ENCODE measurements around the gene MRPL54. TPM values are rescaled to one million over a fixed set of nuclear protein-coding genes. Genes with fewer than 3 reads are reported as not detected.
A peak's percentile ranks its signal among the peaks of the same experiment; 100 is the strongest.

MRPL54 gene
- total and polyA plus RNA-seq, 12 donors: 61.4 to 124 (median 69.3) TPM

GRCh38 chr19:3801412-3802096, 39.1 kb downstream of the MRPL54 start:
- peak in 3 of 9 donors; percentile 12 to 29 (median 18) for TF ChIP-seq CTCF (IDR thresholded peaks at IDR 0.05)
- ATAC-seq (peak; percentile 38 to 91 (median 74)), DNase-seq (peak; percentile 43 to 46)
- peak overlapping the region in 3 of 10 donors; percentile 9 to 35 (median 12) for H3K27ac ChIP-seq
- H3K9me3 ChIP-seq: peaks cover 0 to 10% (median 3%) of the 10 kb centered on the region in 11 donors
- WGBS, 2 donors: 2 to 3% methylated on average over 46 of the region's 46 CpGs
- peak overlapping the region in 7 of 10 donors; percentile 24 to 47 (median 40) for H3K4me3 ChIP-seq
- H3K27me3 ChIP-seq: peaks cover 0 to 48% (median 41%) of the 10 kb centered on the region in 7 donors
- intact Hi-C loops (cut with DNase I): no loop called here
- peaks cover 0 to 20% (median 11%) of the 10 kb centered on the region in 9 donors for H3K4me1 ChIP-seq
- no peaks in the 10 kb centered on the region for H3K36me3 ChIP-seq

- DNase-seq: no peak
- no peak for TF ChIP-seq CTCF (IDR thresholded peaks at IDR 0.05)
- 78 to 83% methylated on average over 23 to 24 of the region's 24 CpGs for WGBS, 2 donors
- Histone ChIP-seq H3K27me3 (peaks cover 0 to 47% (median 41%) of the 10 kb centered on the region in 7 donors), H3K4me3 (no peak overlapping the region), H3K9me3 (no peaks in the 10 kb centered on the region), H3K36me3 (no peaks in the 10 kb centered on the region), H3K27ac (no peak overlapping the region), H3K4me1 (peaks cover under 1 to 20% (median 12%) of the 10 kb centered on the region in 9 donors)
- ATAC-seq: no peak
- intact Hi-C loops (cut with DNase I): no loop called here
Observed at GRCh38 chr19:3803114-3803888, 40.8 kb downstream of the MRPL54 start.

- H3K36me3 ChIP-seq: no peaks in the 10 kb centered on the region
- 73 to 76% methylated on average over 10 of the region's 10 CpGs for WGBS, 2 donors
Observed at GRCh38 chr19:3803986-3804385, 41.5 kb downstream of the MRPL54 start.

More at GRCh38 chr19:3803986-3804385, 41.5 kb downstream of the MRPL54 start:
- Histone ChIP-seq H3K27me3 (peaks cover 0 to 42% (median 38%) of the 10 kb centered on the region in 7 donors), H3K4me1 (peaks cover 5 to 21% (median 12%) of the 10 kb centered on the region in 9 donors), H3K4me3 (no peak overlapping the region), H3K27ac (no peak overlapping the region), H3K9me3 (no peaks in the 10 kb centered on the region)
- intact Hi-C loops (cut with DNase I): no loop called here
- no peak for ATAC-seq
- TF ChIP-seq CTCF (IDR thresholded peaks at IDR 0.05): no peak
- DNase-seq: no peak
